ENCODE measurements around the gene NAALADL2. TPM values are rescaled to one million over a fixed set of nuclear protein-coding genes. Genes with fewer than 3 reads are reported as not detected.

The NAALADL2 gene
- total and polyA plus RNA-seq, 2 donors (not counting 3 experiments of a cell fraction or from before 2014, with no cell fraction given) = 1.1 to 4.0 TPM

- BruUV-seq (replicated peaks) = no TSS peak
- TF ChIP-seq FOS (IDR thresholded peaks at IDR 0.05; ENCODE audit: borderline replicate concordance, insufficient read depth, low read length) (no peak), EZH2 (IDR thresholded peaks at IDR 0.05; ENCODE audit: borderline replicate concordance, low read depth, low read length, severe bottlenecking) (no peak), JUN (IDR thresholded peaks at IDR 0.05; ENCODE audit: borderline replicate concordance, insufficient read depth, insufficient read length, low read depth) (no peak), POLR2AphosphoS5 (IDR thresholded peaks at IDR 0.05; ENCODE audit: insufficient read depth, low read depth, low read length) (no peak), GATA2 (IDR thresholded peaks at IDR 0.05; ENCODE audit: insufficient read depth, insufficient read length, low read depth, low read length) (no peak), MAX (IDR thresholded peaks at IDR 0.05; ENCODE audit: insufficient read depth, insufficient read length) (no peak), POLR2A (IDR thresholded peaks at IDR 0.05; ENCODE audit: low read depth, low read length) (no peak)
- TF ChIP-seq, protein P1, sequence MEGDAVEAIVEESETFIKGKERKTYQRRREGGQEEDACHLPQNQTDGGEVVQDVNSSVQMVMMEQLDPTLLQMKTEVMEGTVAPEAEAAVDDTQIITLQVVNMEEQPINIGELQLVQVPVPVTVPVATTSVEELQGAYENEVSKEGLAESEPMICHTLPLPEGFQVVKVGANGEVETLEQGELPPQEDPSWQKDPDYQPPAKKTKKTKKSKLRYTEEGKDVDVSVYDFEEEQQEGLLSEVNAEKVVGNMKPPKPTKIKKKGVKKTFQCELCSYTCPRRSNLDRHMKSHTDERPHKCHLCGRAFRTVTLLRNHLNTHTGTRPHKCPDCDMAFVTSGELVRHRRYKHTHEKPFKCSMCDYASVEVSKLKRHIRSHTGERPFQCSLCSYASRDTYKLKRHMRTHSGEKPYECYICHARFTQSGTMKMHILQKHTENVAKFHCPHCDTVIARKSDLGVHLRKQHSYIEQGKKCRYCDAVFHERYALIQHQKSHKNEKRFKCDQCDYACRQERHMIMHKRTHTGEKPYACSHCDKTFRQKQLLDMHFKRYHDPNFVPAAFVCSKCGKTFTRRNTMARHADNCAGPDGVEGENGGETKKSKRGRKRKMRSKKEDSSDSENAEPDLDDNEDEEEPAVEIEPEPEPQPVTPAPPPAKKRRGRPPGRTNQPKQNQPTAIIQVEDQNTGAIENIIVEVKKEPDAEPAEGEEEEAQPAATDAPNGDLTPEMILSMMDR (IDR thresholded peaks at IDR 0.05; ENCODE audit: extremely low read depth in 1 of 2, insufficient read depth in 1 of 2, low read depth in 1 of 2, low read length in 2 of 2) = no peak
These were observed 732.2 kb downstream of the NAALADL2 start for GRCh38 chr3:175591375-175591774.

More at GRCh38 chr3:175591375-175591774, 732.2 kb downstream of the NAALADL2 start:
- H3K36me3 ChIP-seq (ENCODE audit: control insufficient read depth in 2 of 2, extremely low read depth in 1 of 2, insufficient read depth in 2 of 2, low read length in 2 of 2) = no peaks in the 10 kb centered on the region
- no peak overlapping the region for H3K4me2 ChIP-seq (ENCODE audit: insufficient read depth, low read length)
- no peaks in the 10 kb centered on the region for H3K27me3 ChIP-seq (ENCODE audit: control insufficient read depth in 2 of 2, insufficient read depth in 2 of 2, low read length in 2 of 2)
- no peaks in the 10 kb centered on the region for H3K4me1 ChIP-seq (ENCODE audit: control insufficient read depth, extremely low read depth, insufficient read depth, low read length)
- CTCF ChIA-PET = interaction anchor here (1.1 kb wide), 1 partner anchor 18 kb away, joined by 3 read pairs; no protein-coding TSS in a partner anchor
- H4K20me1 ChIP-seq (replicated peaks; ENCODE audit: control insufficient read depth, extremely low read depth, insufficient read depth, low read length) = no peaks in the 10 kb centered on the region
- H3K79me2 ChIP-seq (ENCODE audit: control insufficient read depth, insufficient read depth, low read length) = no peaks in the 10 kb centered on the region
- no peak for DNase-seq (ENCODE audit: low read depth, low spot score)
- FAIRE-seq = no peak
- H3K9me1 ChIP-seq (replicated peaks; ENCODE audit: control insufficient read depth, extremely low read depth, insufficient read depth, low read length) = no peaks in the 10 kb centered on the region
- no peak overlapping the region for H3K4me3 ChIP-seq (replicated peaks in 1 of 3; ENCODE audit: insufficient read depth in 1 of 3, low read depth in 1 of 3, low read length in 3 of 3)
- no peak overlapping the region for H3K27ac ChIP-seq (ENCODE audit: insufficient read depth, low read depth, low read length)
- dilution Hi-C loops (cut with MboI; ENCODE audit: extremely low pct_ligation_motif_present, low sequenced_read_pairs) (no loop called here), intact Hi-C loops (cut with micrococcal nuclease) (no loop called here)
- H3K9me3 ChIP-seq (replicated peaks; ENCODE audit: control insufficient read depth, insufficient read depth, low read length) = no peaks in the 10 kb centered on the region
- POLR2A ChIA-PET = no interaction called here
- no peak overlapping the region for H3K9ac ChIP-seq (replicated peaks; ENCODE audit: extremely low read depth, insufficient read depth, low read length)
- H2AFZ ChIP-seq (ENCODE audit: low read depth, low read length) = no peak overlapping the region

All from endothelial cell of umbilical vein (primary cell).